Measurements from ENCODE around the gene GID4.

GID4 gene

GRCh38 chr17:18017958-18018357 is 21.2 kb upstream of the GID4 start:
- DNase-seq = no peak

GRCh38 chr17:18018411-18018921 is 20.7 kb upstream of the GID4 start:
- DNase-seq = no peak

GRCh38 chr17:18019838-18020154 is 19.4 kb upstream of the GID4 start:
- no peak for DNase-seq

GRCh38 chr17:18020971-18021370 is 18.2 kb upstream of the GID4 start:
- DNase-seq = no peak

GRCh38 chr17:18021372-18021771 is 17.8 kb upstream of the GID4 start:
- no peak for DNase-seq

- no peak for DNase-seq
Measured at GRCh38 chr17:18025241-18025944, 13.8 kb upstream of the GID4 start.

GRCh38 chr17:18025945-18026776 is 13.0 kb upstream of the GID4 start:
- peak; percentile 80 for DNase-seq

GRCh38 chr17:18027280-18027679 is 11.9 kb upstream of the GID4 start:
- no peak for DNase-seq

- DNase-seq = no peak
Measured at GRCh38 chr17:18028114-18028951, 10.9 kb upstream of the GID4 start.

- no peak for DNase-seq
Measured at GRCh38 chr17:18028952-18029540, 10.2 kb upstream of the GID4 start.

- DNase-seq = peak; percentile 49
Measured at GRCh38 chr17:18031955-18032354, 7.3 kb upstream of the GID4 start.

GRCh38 chr17:18033442-18034099 is 5.6 kb upstream of the GID4 start:
- DNase-seq = peak; percentile 87

- no peak for DNase-seq
Measured at GRCh38 chr17:18035704-18036103, 3.5 kb upstream of the GID4 start.

GRCh38 chr17:18037486-18037885 is 1.7 kb upstream of the GID4 start:
- DNase-seq = no peak

GRCh38 chr17:18038149-18038850 is 908 bp upstream of the GID4 start:
- DNase-seq = no peak

GRCh38 chr17:18039535-18040260 is 490 bp downstream of the GID4 start:
- DNase-seq = no peak

GRCh38 chr17:18040261-18040858 is 1.2 kb downstream of the GID4 start:
- DNase-seq = no peak

GRCh38 chr17:18041776-18042175 is 2.6 kb downstream of the GID4 start:
- DNase-seq = peak; percentile 24

- no peak for DNase-seq
Measured at GRCh38 chr17:18042983-18043382, 3.8 kb downstream of the GID4 start.

- DNase-seq = peak; percentile 19
Measured at GRCh38 chr17:18043491-18043890, 4.3 kb downstream of the GID4 start.

- no peak for DNase-seq
Measured at GRCh38 chr17:18044609-18045008, 5.4 kb downstream of the GID4 start.

Data from fibroblast of upper back skin (primary cell).